Ishikawa (cell line): Measurements from ENCODE around the gene ZNF8.

Experiments used
- CEBPB ChIP-seq: IDR thresholded peaks from 2 replicates; pipeline ENCODE4 v1.6.1; 2012
- CREB1 ChIP-seq: IDR thresholded peaks from 2 replicates; pipeline ENCODE4 v1.6.1; 2012; ENCODE audit warnings: low read depth
- EGR1 ChIP-seq: IDR thresholded peaks from 2 replicates; pipeline ENCODE4 v1.6.1; 2012
- EP300 ChIP-seq: IDR thresholded peaks from 2 replicates; pipeline ENCODE4 v1.6.1; 2012; ENCODE audit warnings: borderline replicate concordance
- RAD21 ChIP-seq: IDR thresholded peaks from 2 replicates; pipeline ENCODE4 v1.6.1; 2012; ENCODE audit warnings: low read depth
- REST ChIP-seq: IDR thresholded peaks from 2 replicates; pipeline ENCODE4 v1.6.1; 2012; ENCODE audit warnings: low read depth, mild to moderate bottlenecking
- TAF1 ChIP-seq: IDR thresholded peaks from 2 replicates; pipeline ENCODE4 v1.6.1; 2012; ENCODE audit warnings: low read depth, mild to moderate bottlenecking
- TEAD4 ChIP-seq: IDR thresholded peaks from 2 replicates; pipeline ENCODE4 v1.6.1; 2012
- USF1 ChIP-seq: IDR thresholded peaks from 2 replicates; pipeline ENCODE4 v1.6.1; 2012
- YY1 ChIP-seq: IDR thresholded peaks from 2 replicates; pipeline ENCODE4 v1.6.1; 2012; ENCODE audit warnings: low read depth
- ZBTB7A ChIP-seq: IDR thresholded peaks from 2 replicates; pipeline ENCODE4 v1.6.1; 2012; ENCODE audit warnings: low read depth
- TF ChIP-seq, protein P1 (sequence below): IDR thresholded peaks from 2 replicates; pipeline ENCODE4 v1.6.1; 2012

GRCh38 chr19:58265100-58265499 lies 13.7 kb upstream of the ZNF8 start:
- TF ChIP-seq REST (no peak), CEBPB (no peak), YY1 (no peak), TAF1 (no peak), EP300 (no peak), RAD21 (no peak), CREB1 (no peak), ZBTB7A (no peak), TEAD4 (no peak), USF1 (no peak), EGR1 (no peak)
- TF ChIP-seq, protein P1, sequence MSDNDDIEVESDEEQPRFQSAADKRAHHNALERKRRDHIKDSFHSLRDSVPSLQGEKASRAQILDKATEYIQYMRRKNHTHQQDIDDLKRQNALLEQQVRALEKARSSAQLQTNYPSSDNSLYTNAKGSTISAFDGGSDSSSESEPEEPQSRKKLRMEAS: no peak
